Left forelimb (tissue), 1 donor: Measurements from ENCODE around the gene DCUN1D1.

ENCODE experiments used
- DNase-seq: peaks from one replicate; pipeline ENCODE4 v3.0.0-alpha.2; 2018; ENCODE audit warnings: low spot score

DCUN1D1 gene

DNA sequence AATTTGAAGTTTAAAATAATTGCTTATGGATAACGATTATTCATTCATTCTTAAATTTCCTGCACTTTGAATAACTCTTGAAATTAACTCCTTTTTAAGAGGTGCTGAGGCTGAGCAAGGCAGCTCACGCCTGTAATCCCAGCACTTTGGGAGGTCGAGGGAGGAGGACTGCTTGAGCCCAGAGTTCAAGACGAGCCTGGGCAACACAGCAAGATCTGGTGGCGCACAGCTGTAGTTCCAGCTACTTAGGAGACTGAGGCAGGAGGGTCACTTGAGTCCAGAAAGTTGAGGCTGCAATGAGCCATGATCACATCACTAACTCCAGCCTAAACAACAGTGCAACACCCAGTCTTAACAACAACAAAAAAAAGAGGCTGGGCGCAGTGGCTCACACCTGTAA lies 8.0 kb downstream of the DCUN1D1 start:
- DNase-seq = no peak

- no peak for DNase-seq
These were observed 8.7 kb downstream of the DCUN1D1 start for GRCh38 chr3:182971637-182972036.

GRCh38 chr3:182970811-182971418 lies 9.4 kb downstream of the DCUN1D1 start:
- DNase-seq = no peak

DNA sequence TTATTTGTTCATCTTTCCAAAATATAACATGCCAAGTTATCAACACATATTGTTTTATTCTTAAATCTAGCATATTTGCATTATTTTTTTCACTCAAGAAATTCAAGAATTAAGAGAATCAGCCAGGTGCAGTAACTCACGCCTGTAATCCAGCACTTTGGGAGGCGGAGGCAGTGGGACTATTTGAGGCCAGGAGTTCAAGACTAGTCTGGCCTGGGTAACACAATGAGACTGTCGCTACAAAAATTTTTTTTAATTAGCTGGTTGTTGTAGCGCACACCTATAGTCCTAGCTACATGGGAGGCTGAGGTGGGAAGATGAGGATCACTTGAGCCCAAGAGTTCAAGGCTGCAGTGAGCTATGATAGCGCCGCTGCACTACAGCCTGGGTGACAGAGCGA lies 10.5 kb downstream of the DCUN1D1 start:
- no peak for DNase-seq

- no peak for DNase-seq
These were observed 11.1 kb downstream of the DCUN1D1 start for GRCh38 chr3:182969277-182969676.

DNA sequence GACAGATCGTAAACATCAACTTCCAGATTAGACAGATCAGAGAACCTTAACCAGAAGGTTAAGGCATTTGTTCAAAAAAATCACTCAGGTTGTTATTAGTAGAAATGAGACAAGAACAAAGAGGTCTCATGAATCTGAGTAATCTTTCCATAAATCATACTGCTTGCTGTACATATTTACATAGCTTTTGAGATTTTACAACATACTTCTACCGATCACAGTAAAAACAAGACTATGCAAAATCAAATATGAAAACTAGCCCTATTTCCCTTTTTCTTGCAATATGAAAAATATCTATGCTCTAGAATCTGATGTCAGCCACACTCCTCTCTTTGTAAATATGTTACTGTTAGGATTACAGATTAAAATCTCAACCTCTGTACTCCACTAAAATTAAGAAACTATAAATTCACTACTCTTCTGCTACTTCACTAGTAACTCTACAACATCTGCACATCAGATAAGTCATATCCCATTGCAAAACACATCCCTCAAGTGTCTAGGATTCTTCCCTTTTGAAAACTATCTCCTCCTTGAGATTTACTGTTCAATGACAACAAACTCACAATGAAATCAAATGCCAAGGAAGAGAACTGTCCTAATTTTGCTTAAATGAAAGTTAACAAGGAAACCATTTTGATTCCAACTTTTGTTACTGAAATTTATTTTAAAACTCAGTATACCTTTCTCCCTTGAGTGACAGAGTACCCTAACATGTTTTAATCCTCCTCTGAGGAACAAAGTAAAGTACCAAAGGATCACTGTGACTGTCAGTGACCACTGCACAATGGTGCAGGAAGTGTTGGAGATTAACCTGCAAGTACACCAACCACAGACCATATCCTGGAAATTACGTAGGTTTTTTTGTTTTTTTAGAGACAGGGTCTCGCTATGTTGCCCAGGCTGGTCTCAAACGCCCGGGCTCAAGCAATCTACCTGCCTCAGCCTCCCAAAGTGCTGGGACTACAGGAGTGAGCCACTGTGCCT lies 12.8 kb downstream of the DCUN1D1 start:
- no peak for DNase-seq

GRCh38 chr3:182965861-182966366 lies 14.4 kb downstream of the DCUN1D1 start:
- no peak for DNase-seq

- DNase-seq = no peak
These were observed 16.2 kb downstream of the DCUN1D1 start for GRCh38 chr3:182964179-182964578.

DNA sequence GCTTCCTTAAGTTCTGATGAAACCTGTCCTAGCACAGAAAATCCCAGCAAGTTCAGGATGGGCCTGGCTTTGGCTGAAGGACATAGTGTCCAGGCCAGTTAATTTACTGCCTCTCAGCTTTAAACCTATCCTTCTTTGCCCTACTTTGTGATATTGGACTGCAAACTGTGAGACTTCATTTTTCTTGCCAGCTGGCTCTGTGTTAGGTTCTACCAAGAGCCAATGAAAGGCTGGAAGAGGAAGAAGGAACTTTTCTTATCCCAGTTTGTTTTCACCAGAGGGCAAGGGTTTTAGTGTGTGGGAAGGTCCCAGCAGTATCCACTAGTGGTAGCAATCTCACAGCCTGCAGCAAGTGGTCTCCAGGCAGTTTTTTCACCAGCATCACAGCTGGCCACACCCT lies 18.2 kb downstream of the DCUN1D1 start:
- no peak for DNase-seq

DNA sequence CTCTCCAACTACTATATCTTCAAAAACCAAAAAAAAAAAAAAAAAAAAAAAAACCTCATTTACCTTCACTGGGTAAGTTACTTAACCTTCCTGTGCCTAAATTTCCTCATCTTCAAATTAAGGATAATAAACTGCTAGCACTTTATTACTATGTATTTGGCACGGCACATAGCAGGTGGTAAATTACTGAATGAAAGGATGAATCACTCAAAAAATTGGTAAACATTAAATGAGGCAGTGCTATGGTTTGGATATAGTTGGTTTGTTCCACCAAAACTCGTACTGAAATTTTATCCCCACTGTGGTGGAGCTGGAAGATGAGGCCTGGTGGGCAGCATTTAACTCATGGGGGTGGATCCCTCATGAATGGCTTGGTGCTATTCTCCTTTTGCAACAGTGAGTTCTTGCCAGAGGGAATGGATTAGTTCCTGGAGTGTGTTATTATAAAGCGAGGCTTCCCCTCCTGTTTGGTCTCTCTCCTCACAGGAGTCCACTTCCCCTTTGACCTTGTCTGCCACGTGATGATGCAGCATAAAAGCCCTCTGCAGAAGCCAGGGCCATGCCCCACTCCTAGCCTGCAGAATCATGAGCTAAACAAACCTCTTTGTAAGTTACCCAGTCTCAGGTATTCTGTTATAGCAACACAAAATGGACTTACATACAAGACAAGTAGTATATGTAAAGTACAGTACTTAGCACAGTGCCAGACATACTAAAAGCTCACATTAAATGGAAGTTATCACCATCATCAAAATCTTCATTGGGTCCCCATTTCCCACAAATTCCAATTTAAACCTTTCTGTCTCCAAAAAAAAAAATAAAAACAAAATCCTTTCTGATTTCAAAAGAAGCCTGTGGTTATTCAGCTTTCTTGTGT lies 20.6 kb downstream of the DCUN1D1 start:
- no peak for DNase-seq

DNA sequence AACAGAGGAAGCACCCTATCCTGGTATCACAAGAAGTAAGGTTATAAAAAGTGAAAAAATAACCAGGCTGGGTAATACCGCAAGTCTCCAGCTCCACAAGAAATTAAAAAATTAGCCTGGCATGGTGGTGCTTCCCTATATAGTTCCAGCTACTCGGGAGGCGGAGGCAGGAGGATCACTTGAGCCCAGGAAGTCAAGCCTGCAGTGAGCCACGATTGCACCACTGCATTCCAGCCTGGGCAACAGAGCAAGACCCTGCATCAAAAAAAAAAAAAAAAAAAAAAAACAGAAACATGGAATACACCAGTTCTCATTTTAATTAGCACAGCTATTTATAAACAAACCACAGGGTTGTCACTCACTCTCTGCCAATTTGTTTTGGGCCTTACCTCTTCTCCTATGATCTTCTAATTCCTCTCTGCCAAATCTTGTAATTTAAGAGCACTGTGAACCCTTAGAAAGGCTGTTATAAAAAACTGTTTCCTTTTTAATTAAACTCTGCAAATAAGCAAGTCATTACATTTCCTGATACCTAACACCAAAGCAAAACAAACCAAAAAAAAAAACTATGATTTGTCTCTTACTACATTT lies 22.6 kb downstream of the DCUN1D1 start:
- DNase-seq = no peak

DNA sequence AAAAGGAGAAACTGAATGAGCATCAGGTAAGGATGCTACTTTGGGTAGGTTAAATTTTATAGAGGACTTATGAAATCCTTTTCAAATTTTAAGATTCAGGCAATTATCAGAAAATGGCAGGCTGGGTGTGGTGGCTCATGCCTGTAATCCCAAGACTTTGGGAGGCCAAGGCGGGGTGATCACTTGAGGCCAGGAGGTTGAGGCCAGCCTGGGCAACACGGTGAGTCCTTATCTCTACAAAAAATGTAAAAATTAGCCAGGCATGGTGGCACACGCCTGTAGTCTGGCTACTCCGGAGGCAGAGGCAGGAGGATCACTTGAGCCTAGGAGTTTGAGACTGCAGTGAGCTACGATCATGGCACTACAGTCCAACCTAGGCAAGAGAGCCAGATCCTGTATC lies 23.1 kb downstream of the DCUN1D1 start:
- DNase-seq = no peak

DNA sequence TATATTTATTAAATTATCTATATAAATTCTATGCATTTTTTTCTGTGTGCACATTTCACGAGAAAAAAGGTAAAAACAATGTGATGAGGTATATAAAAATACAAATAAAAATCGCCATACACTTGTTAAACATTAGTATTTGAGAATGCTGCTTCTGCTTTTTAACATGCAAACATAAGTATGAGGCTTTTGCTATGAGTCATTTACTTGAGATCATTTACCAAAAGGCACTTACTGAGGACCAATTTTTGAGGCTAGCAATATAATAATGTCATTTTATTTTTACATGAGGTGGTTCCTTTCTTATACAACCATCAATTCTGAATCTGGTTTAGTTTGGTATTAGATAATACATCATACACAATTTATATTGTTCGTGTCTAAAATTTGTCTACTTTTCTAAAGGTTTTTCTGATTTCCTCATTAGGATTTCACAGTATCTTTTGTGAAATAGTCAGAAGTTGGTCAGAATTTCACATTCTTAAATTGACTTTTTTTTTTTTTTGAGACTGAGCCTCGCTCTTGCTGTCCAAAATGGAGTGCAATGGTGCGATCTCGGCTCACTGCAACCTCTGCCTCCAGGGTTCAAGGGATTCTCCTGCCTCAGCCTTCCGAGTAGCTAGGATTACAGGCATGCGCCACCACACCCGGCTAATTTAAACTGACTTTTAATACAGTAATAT lies 25.6 kb downstream of the DCUN1D1 start:
- no peak for DNase-seq

DNA sequence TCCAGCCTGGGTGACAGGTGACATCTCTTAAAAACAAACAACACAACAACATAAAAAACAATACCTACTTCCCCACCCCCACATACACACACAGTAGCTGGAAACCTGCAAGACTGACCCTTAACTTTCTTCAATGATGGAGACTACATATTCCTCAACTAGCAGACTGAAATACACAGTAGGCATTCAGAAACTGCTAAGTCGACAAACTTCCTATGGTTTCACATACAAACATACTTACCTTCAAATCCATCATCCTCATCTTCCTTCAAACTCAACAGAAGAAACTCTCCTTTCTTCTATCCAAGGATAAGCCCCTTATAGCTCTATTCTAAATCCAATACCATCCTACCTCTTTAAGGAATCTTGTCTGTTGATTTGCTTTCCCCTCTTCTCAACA lies 30.6 kb downstream of the DCUN1D1 start:
- no peak for DNase-seq

GRCh38 chr3:182948305-182948704 lies 32.0 kb downstream of the DCUN1D1 start:
- DNase-seq = no peak

DNA sequence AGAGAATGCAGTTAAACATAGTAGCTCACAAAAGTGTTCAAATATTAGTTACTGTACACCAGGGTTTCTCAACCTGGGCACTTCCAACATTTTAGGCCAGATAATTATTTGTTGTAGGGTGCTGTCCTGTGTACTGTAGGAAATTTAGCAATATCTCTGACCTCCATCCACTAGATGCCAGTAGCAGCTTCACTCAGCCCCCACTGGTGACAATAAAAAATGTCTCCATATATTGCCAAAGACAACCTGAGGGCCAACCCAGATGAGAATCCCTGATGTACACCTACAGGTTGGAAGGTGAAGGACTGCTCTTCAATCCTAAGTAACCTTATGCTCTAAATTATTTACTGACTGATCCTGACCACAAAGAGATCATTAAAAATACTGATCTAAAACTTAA lies 32.5 kb downstream of the DCUN1D1 start:
- no peak for DNase-seq

- no peak for DNase-seq
These were observed 38.6 kb downstream of the DCUN1D1 start for GRCh38 chr3:182941719-182942118.

DNA sequence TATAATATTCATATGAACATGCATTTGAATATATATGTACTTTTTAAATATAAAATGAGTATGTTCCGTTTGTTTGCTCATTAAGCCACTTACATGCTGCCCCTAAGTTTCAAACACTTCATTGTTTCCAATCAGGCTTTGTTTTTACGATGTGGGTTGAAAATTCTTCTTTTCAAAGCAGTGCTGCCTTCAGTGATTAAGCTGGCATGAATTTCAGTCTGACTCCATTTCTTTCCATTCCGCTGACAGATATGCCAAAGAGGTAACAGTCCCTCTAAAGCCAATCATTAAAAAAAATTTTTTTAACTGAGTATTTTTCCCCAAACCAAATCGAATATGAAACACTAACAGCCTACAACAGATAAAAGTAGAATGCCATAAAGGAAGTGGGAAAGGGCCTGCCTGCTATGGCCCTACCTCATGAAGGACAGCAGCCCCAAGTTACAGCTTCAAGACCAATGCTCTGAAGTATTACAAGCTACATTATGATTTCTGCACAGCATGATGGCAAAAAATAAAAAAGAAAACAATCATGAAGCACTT lies 40.0 kb downstream of the DCUN1D1 start:
- DNase-seq = no peak

DNA sequence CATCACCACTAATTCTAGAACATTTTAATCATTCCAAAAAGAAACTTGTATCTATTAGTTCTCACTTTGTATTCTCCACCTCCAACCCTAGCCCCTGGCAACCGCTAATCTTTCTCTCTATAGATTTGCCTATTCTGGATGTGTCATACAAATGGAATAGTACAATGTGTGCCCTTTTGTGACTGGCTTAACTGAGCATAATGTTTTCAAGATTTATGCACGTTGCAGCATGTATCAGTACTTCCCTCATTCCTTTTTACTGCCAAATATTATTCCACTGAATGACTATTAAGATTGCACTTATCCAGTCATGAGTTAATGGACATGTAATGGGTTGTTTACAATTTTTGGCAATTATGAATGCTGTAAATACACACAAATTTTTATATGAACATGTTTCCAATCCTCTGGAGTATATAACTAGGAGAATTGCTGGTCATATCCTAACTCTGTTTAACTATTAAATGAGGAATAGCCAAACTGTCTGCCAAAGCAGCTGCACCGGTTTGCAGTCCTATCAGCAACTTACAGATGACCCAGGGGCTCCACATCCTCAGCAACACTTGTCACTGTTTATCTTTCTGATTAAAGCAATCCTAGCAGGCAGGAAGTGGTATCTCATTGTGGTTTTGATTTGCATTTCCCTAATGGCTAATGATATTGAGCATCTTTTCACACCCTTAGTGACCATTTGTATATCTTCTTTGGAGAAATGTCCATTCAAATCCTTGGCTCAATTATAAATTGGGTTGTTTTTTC lies 42.9 kb downstream of the DCUN1D1 start:
- no peak for DNase-seq

DNA sequence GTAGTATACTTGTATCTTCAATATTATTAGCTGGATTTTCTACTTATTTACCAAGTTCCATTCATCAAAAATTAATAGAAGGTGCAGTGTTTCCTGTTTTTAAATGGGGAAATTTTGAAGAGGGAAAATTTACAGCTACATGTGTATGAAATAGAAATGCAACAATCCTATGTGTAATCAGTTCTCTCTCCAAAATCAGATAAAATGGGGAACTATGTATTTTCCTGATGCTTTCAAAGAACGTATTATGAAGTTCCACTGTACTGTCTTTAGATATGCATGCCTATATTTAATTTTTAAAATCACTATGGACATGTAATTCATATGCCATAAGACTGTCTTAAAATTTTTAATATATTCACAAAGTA lies 43.4 kb downstream of the DCUN1D1 start:
- no peak for DNase-seq
